GM18508 (cell line): ENCODE data around the gene HARS1.
"Not testable (repeated sequence)": the region's sequence is repeated elsewhere in the genome, so short reads cannot be mapped to it uniquely, and the experiment has no call there.

Source experiments
- ATAC-seq: cut with Tn5 transposase; IDR thresholded peaks from one replicate; pipeline ENCODE4 v1.9.1; 2021; ENCODE audit warnings: moderate number of reproducible peaks; ENCODE audit not compliant: insufficient read depth, unreplicated experiment

The HARS1 gene

GRCh38 chr5:140635291-140636257 is 55.6 kb downstream of the HARS1 start:
- ATAC-seq, result no peak

GRCh38 chr5:140634103-140634502 is 57.1 kb downstream of the HARS1 start:
- no peak for ATAC-seq

GRCh38 chr5:140633501-140633900 is 57.7 kb downstream of the HARS1 start:
- no peak for ATAC-seq

GRCh38 chr5:140633021-140633471 is 58.1 kb downstream of the HARS1 start, which contains the start of gene CD14:
Gene CD14, minus strand, starts transcription at chr5:140633175. Its CDS starts 104 bp downstream, at chr5:140633071.
- ATAC-seq, result no peak

- ATAC-seq, result no peak
Observed at GRCh38 chr5:140632366-140633020, 58.7 kb downstream of the HARS1 start.

GRCh38 chr5:140631831-140632365 is 59.3 kb downstream of the HARS1 start:
- ATAC-seq, result no peak

- ATAC-seq, result no peak
Observed at GRCh38 chr5:140631036-140631417, 60.1 kb downstream of the HARS1 start.

- ATAC-seq, result no peak
Observed at GRCh38 chr5:140630292-140631035, 60.7 kb downstream of the HARS1 start.

- ATAC-seq, result no peak
Observed at GRCh38 chr5:140628711-140629110, 62.5 kb downstream of the HARS1 start.

- no peak for ATAC-seq
Observed at GRCh38 chr5:140627972-140628371, 63.2 kb downstream of the HARS1 start.

- ATAC-seq, result not testable (repeated sequence)
Observed at GRCh38 chr5:140624886-140625285, 66.3 kb downstream of the HARS1 start.
